ENCODE data around the gene HTR3E.

HTR3E gene

DNA sequence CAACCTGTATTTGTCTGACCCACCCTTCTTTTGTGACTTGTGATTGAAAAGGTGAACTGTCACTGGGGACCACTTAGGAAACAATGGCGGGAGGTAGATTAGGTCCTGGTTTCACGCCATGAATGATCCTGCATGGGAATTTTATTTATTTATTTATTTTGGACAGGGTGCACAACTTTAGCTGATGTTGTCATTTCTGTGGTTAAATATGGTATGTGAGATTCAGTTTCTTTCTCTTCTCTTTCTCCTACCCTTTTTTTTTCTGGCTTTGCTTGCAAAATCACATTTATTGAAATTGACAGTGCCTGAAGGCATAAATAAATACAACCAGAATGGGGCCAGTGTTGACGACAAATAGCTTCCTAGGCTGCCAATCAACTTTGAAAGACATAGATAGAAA, 18.0 kb upstream of the HTR3E start:
- no peak overlapping the region for H3K4me2 ChIP-seq (ENCODE audit: low read length)
- no peak overlapping the region for H3K9ac ChIP-seq (ENCODE audit: low read length)
- no peak for TF ChIP-seq EZH2 (IDR thresholded peaks at IDR 0.05; ENCODE audit: borderline replicate concordance, low read length)
- TF ChIP-seq, protein P1, sequence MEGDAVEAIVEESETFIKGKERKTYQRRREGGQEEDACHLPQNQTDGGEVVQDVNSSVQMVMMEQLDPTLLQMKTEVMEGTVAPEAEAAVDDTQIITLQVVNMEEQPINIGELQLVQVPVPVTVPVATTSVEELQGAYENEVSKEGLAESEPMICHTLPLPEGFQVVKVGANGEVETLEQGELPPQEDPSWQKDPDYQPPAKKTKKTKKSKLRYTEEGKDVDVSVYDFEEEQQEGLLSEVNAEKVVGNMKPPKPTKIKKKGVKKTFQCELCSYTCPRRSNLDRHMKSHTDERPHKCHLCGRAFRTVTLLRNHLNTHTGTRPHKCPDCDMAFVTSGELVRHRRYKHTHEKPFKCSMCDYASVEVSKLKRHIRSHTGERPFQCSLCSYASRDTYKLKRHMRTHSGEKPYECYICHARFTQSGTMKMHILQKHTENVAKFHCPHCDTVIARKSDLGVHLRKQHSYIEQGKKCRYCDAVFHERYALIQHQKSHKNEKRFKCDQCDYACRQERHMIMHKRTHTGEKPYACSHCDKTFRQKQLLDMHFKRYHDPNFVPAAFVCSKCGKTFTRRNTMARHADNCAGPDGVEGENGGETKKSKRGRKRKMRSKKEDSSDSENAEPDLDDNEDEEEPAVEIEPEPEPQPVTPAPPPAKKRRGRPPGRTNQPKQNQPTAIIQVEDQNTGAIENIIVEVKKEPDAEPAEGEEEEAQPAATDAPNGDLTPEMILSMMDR (IDR thresholded peaks at IDR 0.05; ENCODE audit: low read length): no peak
- no peaks in the 10 kb centered on the region for H3K9me2 ChIP-seq (ENCODE audit: low read depth, low read length)
- H3K4me3 ChIP-seq (ENCODE audit: low read depth, low read length, poor library complexity, severe bottlenecking): no peak overlapping the region
- H3K9me3 ChIP-seq (ENCODE audit: low read length): peaks cover 10% of the 10 kb centered on the region; the same call in 1 of the 2 replicates
- no peaks in the 10 kb centered on the region for H3F3A ChIP-seq (ENCODE audit: insufficient read depth, low read length)
- H3K4me1 ChIP-seq (ENCODE audit: insufficient read depth, low read length, severe bottlenecking): no peaks in the 10 kb centered on the region
- peaks cover 22% of the 10 kb centered on the region; the same call in 1 of the 2 replicates for H3K27me3 ChIP-seq (ENCODE audit: insufficient read depth, low read length)
- no peaks in the 10 kb centered on the region for H3K36me3 ChIP-seq (ENCODE audit: insufficient read depth, low read length)
- H4K20me1 ChIP-seq (ENCODE audit: insufficient read depth, low read length): no peaks in the 10 kb centered on the region
- no peak overlapping the region for H3K27ac ChIP-seq (ENCODE audit: low read depth, low read length, poor library complexity, severe bottlenecking)
- H3K79me2 ChIP-seq (ENCODE audit: insufficient read depth, low read length): no peaks in the 10 kb centered on the region
- H2AFZ ChIP-seq (ENCODE audit: low read length): no peak overlapping the region

DNA sequence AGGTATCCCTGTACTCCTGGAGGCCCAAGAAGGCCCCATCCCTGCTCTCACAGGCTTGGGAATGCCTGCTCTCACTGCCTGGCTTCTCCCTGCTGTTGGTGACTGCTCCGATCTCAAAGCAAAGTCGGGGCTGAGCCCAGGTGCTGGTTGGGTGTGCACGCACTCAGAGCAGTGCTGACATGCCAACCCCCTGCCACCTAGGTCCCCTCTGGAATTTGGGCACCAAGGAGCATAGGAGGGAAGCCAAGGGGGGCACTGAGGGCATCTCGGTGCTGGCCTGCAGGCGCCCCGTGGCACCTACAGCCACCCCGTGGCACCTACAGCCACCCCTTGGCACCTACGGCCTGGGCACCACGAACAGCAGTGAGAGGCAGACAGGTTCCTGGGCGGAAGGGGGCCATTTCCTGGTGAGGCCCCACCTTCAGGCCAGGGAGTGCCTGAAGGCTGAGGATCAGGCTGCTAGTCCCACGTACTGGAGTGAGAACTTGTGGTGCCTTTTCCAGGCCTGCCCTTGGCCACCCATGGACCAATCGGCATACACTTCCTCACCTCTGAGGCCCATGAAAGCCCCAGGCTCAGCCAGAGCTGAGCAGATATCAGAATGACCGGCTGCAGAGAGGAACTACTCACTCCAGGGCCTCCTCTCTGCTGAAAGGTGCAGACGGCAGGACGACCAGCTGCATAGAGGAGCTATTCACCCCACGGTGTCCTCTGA, 15.6 kb upstream of the HTR3E start:
- Histone ChIP-seq H3K9me2 (ENCODE audit: low read depth, low read length) (no peaks in the 10 kb centered on the region), H2AFZ (ENCODE audit: low read length) (no peak overlapping the region), H4K20me1 (ENCODE audit: insufficient read depth, low read length) (no peaks in the 10 kb centered on the region), H3K36me3 (ENCODE audit: insufficient read depth, low read length) (no peaks in the 10 kb centered on the region), H3K9ac (ENCODE audit: low read length) (no peak overlapping the region), H3K27ac (ENCODE audit: low read depth, low read length, poor library complexity, severe bottlenecking) (no peak overlapping the region), H3K4me3 (ENCODE audit: low read depth, low read length, poor library complexity, severe bottlenecking) (no peak overlapping the region), H3K4me2 (ENCODE audit: low read length) (no peak overlapping the region), H3K4me1 (ENCODE audit: insufficient read depth, low read length, severe bottlenecking) (no peaks in the 10 kb centered on the region), H3K79me2 (ENCODE audit: insufficient read depth, low read length) (no peaks in the 10 kb centered on the region), H3K27me3 (ENCODE audit: insufficient read depth, low read length) (peaks cover 28% of the 10 kb centered on the region; the same call in 1 of the 2 replicates), H3K9me3 (ENCODE audit: low read length) (peaks cover 10% of the 10 kb centered on the region; the same call in 1 of the 2 replicates), H3F3A (ENCODE audit: insufficient read depth, low read length) (no peaks in the 10 kb centered on the region)
- TF ChIP-seq, protein P1 (IDR thresholded peaks at IDR 0.05; ENCODE audit: low read length): no peak
- no peak for TF ChIP-seq EZH2 (IDR thresholded peaks at IDR 0.05; ENCODE audit: borderline replicate concordance, low read length)

DNA sequence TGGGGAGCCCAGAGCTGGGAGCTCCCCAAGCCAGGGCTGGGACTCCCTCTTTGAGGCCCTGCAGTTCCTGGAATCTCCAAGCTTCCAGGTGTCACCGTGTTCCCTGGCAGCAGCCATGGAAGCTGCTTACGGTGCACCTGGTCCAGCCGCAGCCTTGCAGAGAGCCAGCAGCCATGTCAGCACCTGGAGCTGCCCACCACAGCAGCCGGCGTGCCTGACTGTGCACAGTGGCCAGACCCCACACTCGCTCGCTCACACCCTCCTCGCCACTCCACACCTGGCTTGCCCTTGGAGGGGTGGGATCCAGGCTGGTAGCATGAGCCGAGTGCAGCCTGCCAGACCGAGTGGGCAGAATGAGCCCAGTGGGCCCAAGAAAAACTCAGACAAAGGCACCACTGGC, 14.8 kb upstream of the HTR3E start:
- Histone ChIP-seq H3K36me3 (ENCODE audit: insufficient read depth, low read length) (no peaks in the 10 kb centered on the region), H3K27ac (ENCODE audit: low read depth, low read length, poor library complexity, severe bottlenecking) (no peak overlapping the region), H3K4me1 (ENCODE audit: insufficient read depth, low read length, severe bottlenecking) (no peaks in the 10 kb centered on the region), H3K9me3 (ENCODE audit: low read length) (peaks cover 10% of the 10 kb centered on the region; the same call in 1 of the 2 replicates), H3F3A (ENCODE audit: insufficient read depth, low read length) (no peaks in the 10 kb centered on the region), H3K9me2 (ENCODE audit: low read depth, low read length) (no peaks in the 10 kb centered on the region), H2AFZ (ENCODE audit: low read length) (no peak overlapping the region), H3K27me3 (ENCODE audit: insufficient read depth, low read length) (peaks cover 28% of the 10 kb centered on the region; the same call in 1 of the 2 replicates), H3K9ac (ENCODE audit: low read length) (no peak overlapping the region), H4K20me1 (ENCODE audit: insufficient read depth, low read length) (no peaks in the 10 kb centered on the region), H3K79me2 (ENCODE audit: insufficient read depth, low read length) (no peaks in the 10 kb centered on the region), H3K4me2 (ENCODE audit: low read length) (no peak overlapping the region), H3K4me3 (ENCODE audit: low read depth, low read length, poor library complexity, severe bottlenecking) (no peak overlapping the region)
- TF ChIP-seq, protein P1 (IDR thresholded peaks at IDR 0.05; ENCODE audit: low read length): no peak
- no peak for TF ChIP-seq EZH2 (IDR thresholded peaks at IDR 0.05; ENCODE audit: borderline replicate concordance, low read length)
